Bone marrow (tissue), 2 donors: ENCODE data around the gene GDPD1.
"Not testable (repeated sequence)": the region's sequence is repeated elsewhere in the genome, so short reads cannot be mapped to it uniquely, and the experiment has no call there.

Experiments
- DNase-seq, 2 donors: peaks; one replicate each; lab custom pipeline; 2025; lab: John Stamatoyannopoulos, UW

Gene GDPD1

DNA sequence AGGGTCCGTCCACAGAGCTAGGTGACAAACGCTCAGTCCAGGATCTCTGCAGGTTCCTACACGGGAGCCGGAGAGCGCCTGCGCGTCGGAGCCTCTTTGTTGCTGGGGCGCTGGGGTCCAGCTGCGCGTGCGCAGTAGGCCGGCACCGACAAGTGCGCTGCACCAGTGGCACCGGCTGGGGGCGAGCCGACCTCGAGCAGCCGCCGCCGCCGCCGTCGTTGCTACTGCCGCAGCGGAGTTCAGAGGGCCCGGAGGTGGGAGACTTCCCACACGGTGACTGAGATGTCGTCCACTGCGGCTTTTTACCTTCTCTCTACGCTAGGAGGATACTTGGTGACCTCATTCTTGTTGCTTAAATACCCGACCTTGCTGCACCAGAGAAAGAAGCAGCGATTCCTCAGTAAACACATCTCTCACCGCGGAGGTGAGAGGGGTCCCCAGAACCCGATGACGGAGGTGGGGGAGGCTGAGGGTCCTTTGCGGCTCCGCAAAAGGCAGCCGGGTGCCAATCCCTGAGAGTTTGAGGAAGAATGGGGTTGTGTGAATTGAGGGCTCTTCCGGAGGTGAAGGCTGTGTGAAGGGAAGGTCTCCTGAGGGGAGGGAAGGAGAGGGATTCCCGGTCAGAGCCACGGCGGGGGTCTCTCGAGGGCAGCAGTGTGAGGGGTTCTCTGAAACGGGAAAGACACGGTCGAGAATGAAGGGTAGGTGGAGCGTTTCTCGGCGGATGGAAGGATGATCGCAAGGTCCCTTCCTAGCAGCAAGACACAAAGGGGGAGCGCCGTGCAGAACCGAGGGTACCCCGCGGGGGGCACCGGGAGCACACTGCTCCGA lies at the start of gene GDPD1:
Gene GDPD1 (plus strand): TSS at position 184 of the 831 bp plus-strand sequence. CDS start 99 bp downstream, at position 283.
- DNase-seq = peak; percentile 79 to 90

GRCh38 chr17:59172436-59173004 lies 47.8 kb upstream of the GDPD1 start:
- DNase-seq = no peak

GRCh38 chr17:59174671-59175070 lies 45.6 kb upstream of the GDPD1 start:
- no peak for DNase-seq

DNA sequence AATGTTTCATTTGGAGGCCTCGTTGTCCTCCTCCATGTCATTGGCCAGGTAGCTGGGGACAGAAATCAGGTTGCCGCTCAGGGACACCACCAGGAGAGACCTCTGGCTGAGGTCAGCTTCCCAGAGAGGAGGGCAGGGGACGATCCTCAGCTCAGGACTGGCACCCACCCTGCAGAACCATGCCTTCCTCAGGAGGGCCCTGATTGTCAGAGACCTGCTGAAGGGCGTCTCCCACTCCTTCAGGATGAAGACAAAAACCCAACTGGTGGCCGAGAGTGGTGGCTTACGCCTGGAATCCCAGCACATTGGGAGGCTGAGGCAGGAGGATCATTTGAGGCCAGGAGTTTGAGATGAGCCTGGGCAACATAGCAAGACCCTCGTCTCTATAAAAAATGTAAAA lies 45.2 kb upstream of the GDPD1 start:
- DNase-seq = no peak

- no peak for DNase-seq
Observed at GRCh38 chr17:59178266-59178985, 41.9 kb upstream of the GDPD1 start.

DNA sequence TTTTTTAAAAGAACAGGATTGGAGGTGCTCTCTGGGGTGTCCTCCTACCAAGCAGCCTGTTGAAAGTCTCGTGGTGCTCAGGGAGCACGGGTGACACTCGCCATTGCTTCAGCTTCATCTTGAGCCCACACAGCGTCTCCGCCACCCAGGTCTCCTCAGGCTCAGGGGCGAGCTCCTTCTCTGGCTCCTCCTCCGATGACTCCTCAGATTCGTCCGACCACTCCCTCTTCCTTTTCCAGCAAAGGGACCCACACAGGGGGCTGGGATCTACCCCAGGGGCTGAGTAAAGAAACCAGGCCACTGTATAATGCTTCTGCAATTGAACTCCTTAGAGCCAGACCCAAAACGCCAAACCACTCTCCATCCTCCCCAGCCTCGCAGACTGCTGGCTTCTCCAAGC lies 40.7 kb upstream of the GDPD1 start:
- DNase-seq = not testable (repeated sequence)

DNA sequence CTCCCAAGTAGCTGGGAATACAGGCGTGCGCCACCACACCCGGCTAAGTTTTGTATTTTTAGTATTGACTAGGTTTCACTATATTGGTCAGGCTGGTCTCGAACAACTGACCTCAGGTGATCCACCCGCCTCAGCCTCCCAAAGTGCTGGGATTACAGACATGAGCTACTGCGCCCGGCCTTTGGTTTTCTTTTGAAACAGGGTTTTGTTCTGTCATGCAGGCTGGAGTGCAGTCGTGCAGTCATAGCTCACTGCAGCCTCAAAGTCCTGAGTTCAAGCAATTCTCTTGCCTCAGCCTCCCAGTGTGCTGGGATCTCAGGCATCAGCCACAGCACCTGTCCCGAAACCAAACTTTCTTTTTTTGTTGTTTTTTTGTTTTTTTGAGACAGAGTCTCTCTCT lies 39.7 kb upstream of the GDPD1 start:
- DNase-seq = no peak

DNA sequence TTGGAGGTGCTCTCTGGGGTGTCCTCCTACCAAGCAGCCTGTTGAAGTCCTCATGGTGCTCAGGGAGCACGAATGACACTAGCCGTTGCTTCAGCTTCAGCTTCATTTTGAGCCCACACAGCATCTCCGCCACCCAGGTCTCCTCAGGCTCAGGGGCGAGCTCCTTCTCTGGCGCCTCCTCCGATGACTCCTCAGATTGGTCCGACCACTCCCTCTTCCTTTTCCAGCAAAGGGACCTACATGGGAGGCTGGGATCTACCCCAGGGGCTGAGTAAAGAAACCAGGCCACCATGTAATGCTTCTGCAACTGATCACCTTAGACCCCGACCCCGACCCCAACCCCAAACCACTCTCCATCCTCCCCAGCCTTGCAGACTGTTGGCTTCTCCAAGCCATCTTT lies 38.8 kb upstream of the GDPD1 start:
- no peak for DNase-seq

- no peak for DNase-seq
Observed at GRCh38 chr17:59185997-59186396, 34.3 kb upstream of the GDPD1 start.

DNA sequence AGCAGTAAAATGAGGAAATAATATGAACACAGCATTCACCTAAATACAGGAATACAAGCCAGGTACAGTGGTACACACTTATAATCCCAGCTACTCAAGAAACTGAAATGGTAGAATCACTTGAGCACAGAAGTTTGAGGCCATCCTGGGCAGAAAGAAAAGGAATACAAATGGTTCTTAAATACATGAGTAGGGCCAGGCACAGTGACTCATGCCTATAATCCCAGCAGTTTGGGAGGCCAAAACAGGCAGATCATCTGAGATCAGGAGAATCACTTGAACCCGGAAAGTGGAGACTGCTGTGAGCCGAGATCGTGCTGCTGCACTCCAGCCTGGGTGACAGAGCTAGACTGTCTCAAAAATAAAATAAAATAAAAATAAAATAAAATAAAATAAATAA lies 33.5 kb upstream of the GDPD1 start:
- no peak for DNase-seq

- no peak for DNase-seq
Observed at GRCh38 chr17:59190806-59191205, 29.5 kb upstream of the GDPD1 start.

DNA sequence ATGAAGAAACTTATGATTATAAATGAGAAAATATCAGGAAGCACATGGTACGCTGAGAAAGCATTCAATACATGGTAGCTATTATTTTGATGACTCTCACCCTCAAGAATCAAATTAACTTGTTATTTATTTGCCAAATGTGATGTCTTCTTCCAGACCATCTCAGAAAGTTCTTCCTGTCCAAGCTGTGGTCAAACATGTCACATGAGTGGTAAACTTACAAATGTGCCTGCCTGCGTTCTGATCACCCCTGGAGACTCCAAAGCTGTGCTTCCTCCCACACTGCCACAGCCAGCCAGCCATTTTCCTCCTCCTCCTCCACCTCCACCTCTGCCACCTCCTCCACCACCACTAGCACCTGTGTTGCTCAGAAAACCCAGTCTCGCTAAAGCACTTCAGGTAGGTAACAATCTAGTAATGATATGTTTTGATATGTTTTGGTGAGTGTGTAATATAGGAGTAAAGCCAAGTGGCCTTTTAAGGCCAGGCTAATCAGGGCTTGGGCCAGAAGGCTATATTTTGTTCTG lies 26.9 kb upstream of the GDPD1 start:
- no peak for DNase-seq

DNA sequence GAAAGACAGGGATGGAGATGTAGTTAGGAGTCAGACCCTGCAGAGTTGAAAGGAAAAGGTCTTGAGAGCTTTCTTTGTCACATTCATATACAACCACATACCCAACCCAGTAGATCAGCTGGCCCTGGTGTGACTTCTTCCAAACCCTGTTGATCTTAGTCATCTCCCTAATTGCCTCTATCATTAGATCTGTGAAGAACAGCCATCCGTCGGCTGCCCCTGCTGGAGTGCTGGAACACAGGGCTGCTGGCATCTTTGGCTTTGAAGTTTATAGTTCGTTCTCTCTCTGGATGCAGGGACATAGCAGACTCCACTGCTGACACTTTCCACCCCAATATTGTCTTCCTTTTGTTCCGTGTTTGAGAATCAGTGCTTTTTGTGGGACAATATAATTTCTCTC lies 20.9 kb upstream of the GDPD1 start:
- no peak for DNase-seq

GRCh38 chr17:59202320-59202719 lies 18.0 kb upstream of the GDPD1 start:
- DNase-seq = no peak

DNA sequence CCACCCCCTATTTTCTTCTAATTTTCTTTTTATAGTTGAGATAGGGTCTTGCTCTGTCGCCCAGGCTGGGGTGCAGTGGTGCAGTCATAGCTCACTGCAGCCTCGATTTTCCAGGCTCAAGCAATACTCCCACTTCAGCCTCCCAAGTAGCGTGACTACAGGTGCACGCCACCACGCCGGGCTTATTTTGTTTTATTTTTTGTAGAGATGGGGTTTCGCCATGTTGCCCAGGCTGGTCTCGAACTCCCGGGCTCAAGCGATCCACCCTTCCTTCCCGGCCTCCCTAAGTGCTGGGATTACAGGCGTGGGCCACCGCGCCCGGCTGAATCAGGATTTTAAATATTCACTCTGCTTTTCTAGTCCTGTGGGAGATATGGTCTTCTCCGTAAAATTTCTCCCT lies 941 bp upstream of the GDPD1 start:
- DNase-seq = no peak

DNA sequence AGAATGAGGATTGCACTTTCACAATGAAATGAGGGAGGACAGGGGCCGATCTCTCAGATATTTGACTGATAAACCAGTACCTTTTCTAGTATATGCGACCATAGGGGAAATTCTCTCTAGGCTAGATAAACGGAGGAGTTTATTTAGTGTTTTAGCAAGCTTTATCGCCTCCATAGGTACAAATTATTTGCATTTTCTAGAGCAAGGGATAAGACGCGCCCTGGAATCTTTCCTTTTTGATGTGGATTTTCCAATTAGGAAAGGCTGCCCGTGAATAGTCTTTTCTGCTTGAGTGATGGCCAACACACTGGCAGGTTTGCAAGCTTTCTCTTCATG lies 351 bp upstream of the GDPD1 start:
- no peak for DNase-seq

- DNase-seq = no peak
Observed at GRCh38 chr17:59221159-59221847, 992 bp downstream of the GDPD1 start.

- no peak for DNase-seq
Observed at GRCh38 chr17:59223813-59224212, 3.5 kb downstream of the GDPD1 start.

DNA sequence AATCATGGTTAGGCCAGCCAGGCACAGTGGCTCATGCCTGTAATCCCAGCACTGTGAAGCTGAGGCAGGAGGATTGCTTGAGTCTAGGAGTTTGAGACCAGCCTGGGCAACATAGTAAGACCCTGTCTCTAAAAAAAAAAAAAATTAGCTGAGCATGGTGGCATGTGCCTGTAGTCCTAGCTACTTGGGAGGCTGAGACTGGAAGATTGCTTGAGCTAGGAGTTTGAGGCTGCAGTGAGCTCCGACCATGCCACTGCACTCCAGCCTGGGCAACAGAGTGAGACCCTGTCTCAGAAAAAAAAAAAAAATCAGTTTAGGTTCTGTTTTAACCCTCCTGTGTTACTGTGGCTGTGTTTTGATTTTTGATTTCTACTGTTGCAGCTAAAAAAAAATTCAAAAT lies 8.3 kb downstream of the GDPD1 start:
- DNase-seq = not testable (repeated sequence)

DNA sequence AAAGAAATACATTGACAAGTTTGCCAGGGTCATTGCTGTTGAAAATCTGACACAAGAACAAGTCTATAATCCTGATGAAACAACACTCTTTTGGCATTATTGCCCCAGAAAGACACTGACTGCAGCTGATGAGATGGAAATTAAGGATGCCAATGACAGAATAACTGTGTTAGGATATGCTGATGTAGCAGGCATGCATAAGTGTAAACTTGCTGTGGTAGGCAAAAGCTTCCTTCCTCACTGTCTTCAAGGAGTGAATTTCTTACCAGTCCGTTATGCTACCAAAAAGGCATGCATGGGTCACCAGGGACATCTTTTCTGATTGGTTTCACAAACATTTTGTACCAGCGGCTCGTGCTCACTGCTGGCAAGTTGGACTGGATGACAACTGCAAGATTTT lies 10.5 kb downstream of the GDPD1 start:
- no peak for DNase-seq

DNA sequence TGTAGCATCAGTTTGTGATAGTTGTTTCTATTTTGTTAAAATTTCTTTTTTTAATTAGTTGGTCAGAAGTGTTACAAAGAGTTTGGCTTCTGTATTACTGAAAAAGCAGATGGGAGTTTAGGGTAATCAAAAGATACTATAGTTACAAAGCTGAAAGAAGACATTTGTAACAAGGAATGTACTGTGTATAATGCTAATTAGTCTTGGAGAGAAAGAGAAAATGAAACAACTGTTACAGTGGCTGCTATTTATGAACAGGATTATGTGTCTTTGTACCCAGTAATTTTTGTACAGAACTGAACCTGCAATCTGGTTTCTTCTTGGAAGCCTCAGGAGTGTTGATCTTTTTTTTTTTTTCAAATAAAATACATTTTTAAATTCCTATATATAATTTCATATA lies 14.3 kb downstream of the GDPD1 start:
- peak in 1 of 2 donors; percentile 3 for DNase-seq

DNA sequence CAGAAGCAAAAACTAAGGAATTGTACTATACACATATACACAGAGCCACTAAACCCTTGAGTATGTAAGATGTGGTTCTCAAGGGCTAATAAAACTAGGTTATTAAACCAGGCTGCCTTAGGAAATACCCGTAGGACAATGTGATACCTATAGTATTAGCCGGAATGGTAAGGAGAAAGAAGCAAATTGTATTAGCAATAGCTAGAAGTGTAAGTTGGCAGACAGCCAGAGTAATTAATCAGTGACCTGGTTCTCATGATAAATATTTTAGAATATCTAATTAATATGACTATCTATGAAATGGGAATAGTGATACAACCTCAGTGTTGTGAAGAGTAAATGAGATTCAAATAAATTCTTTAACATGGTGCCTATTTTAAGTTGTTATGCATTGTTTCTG lies 18.6 kb downstream of the GDPD1 start:
- DNase-seq = no peak
